ENCODE data around the gene FGF14.

The FGF14 gene

DNA sequence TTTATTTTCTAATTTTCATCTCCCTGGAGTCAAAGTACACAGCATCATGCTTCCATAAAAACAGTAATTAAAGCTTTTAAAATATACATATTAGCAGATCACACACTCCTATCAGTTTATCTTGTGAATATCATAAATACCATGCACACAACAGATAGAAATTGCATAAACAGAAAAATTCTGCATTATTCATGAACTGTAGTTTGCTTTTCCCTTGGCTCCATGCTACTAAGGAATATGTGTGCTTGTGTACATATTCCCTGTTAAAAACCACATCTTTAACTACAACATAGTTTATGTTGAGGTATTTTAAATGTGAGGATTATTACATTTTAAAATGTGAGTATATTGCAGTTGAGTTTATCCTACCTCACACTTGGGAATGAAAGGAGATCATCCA, 193.5 kb downstream of the FGF14 start:
- DNase-seq (ENCODE audit: low spot score): no peak
- TF ChIP-seq, protein P1, sequence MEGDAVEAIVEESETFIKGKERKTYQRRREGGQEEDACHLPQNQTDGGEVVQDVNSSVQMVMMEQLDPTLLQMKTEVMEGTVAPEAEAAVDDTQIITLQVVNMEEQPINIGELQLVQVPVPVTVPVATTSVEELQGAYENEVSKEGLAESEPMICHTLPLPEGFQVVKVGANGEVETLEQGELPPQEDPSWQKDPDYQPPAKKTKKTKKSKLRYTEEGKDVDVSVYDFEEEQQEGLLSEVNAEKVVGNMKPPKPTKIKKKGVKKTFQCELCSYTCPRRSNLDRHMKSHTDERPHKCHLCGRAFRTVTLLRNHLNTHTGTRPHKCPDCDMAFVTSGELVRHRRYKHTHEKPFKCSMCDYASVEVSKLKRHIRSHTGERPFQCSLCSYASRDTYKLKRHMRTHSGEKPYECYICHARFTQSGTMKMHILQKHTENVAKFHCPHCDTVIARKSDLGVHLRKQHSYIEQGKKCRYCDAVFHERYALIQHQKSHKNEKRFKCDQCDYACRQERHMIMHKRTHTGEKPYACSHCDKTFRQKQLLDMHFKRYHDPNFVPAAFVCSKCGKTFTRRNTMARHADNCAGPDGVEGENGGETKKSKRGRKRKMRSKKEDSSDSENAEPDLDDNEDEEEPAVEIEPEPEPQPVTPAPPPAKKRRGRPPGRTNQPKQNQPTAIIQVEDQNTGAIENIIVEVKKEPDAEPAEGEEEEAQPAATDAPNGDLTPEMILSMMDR (IDR thresholded peaks at IDR 0.05; ENCODE audit: extremely low read depth, missing control alignments): no peak

DNA sequence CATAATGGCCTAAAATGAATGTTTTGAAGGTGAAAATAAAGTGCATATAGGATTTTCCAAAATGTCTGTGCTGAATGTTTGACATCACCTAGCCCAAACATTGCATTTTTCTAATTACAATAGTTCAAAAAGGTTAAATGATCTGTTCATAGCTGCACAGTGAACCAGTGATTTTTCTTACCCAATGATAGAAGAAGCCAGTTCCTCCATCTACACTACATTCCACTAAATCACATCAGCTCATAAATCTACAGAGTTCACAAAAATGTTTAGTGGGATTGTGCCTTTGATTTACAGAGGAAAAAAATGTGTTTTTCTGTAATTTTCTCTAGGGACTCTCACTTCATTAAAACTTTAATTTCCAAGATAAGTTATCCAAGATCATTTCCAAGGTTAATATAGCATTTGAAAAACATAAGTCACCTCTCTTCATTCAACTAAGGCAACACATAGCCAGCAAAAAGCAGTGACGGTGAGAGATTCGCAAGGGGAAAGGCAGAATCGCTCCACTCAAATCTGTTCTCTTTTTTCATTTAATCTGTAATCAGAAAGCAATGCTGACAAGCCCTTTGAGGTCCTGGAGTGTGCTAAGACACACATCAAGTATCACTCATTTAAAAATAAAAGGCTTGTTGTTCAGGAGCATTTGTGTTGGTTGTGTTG, 194.0 kb downstream of the FGF14 start:
- DNase-seq (ENCODE audit: low spot score): no peak
- TF ChIP-seq, protein P1 (IDR thresholded peaks at IDR 0.05; ENCODE audit: extremely low read depth, missing control alignments): no peak

DNA sequence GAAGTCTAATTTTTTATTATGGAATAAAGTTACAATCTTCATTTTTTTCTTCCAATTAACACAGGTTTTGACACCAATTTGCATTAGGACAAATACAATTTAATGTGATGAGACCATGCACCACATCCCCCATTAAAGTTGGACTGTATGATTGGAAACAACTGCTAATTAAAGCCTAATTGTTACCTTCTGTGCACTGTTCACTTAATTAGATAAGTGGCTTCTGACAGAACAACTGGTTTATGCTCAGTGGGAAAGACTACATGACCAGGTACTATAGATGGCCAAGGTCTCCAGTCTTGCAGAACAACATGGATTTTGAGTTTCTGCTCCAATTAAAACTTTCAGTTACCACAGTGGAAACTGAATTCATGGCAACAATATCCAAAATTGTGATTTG, 198.1 kb downstream of the FGF14 start:
- no peak for DNase-seq (ENCODE audit: low spot score)
- TF ChIP-seq, protein P1 (IDR thresholded peaks at IDR 0.05; ENCODE audit: extremely low read depth, missing control alignments): no peak

DNA sequence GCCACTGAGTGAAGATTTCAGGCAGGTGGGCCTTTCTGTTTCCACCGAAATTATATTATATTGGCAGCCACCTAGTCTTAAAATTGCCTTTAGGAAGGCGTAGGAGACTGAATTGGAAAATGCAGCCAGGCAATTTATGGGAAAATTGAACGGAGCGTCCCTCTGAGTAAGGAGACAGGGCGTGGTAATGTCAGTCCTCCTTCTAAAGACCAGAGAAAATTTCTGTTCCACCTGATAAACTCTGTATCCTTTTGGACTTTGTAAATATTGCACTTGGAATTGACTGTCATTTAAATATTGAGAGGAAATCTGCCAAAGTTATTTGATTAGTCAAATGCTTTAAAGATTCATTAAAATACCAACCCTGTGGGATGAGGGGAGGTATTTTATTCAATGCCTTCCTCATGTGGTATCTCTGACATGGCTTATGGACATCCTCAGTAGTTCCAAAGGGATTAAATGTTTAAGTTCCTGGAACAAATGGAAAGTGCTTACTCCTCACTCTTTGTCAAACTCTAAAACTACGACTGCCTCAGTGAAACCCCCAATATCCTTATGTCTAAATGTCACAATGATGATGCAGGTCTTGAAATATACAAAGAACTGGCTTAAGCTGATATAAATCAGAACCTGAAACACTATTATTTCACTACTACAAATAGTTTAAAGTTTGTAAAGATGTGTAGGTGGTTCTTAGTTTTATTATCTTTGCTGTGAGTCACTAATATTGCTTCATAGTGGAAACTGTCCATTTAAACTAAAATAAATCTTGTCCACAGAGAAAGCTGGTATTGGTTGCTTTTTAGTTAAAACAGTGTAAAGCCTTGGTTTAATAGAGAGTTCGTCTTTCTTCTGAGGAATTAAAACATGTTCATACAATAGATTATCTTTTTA, 203.2 kb downstream of the FGF14 start:
- TF ChIP-seq, protein P1 (IDR thresholded peaks at IDR 0.05; ENCODE audit: extremely low read depth, missing control alignments): no peak
- no peak for DNase-seq (ENCODE audit: low spot score)

DNA sequence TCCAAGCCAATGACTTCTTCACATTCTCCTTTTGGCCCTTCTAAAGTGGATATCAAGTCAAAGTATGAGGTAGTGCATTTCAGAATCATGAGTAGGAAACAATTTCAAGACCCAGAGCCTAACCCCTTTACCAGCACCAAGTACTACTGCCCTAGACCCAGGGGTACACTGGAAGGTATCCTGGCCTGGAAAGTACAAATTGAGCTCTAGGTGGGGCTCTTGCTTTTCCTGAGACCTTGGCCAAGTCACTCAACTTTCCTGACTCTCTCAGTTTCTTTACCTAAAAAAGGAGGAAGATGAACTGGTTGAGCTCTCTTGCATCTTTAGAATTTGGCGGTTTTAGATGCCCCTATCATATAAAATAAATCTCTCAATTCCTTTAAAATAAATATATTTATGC, 204.7 kb downstream of the FGF14 start:
- no peak for DNase-seq (ENCODE audit: low spot score)
- TF ChIP-seq, protein P1 (IDR thresholded peaks at IDR 0.05; ENCODE audit: extremely low read depth, missing control alignments): no peak

DNA sequence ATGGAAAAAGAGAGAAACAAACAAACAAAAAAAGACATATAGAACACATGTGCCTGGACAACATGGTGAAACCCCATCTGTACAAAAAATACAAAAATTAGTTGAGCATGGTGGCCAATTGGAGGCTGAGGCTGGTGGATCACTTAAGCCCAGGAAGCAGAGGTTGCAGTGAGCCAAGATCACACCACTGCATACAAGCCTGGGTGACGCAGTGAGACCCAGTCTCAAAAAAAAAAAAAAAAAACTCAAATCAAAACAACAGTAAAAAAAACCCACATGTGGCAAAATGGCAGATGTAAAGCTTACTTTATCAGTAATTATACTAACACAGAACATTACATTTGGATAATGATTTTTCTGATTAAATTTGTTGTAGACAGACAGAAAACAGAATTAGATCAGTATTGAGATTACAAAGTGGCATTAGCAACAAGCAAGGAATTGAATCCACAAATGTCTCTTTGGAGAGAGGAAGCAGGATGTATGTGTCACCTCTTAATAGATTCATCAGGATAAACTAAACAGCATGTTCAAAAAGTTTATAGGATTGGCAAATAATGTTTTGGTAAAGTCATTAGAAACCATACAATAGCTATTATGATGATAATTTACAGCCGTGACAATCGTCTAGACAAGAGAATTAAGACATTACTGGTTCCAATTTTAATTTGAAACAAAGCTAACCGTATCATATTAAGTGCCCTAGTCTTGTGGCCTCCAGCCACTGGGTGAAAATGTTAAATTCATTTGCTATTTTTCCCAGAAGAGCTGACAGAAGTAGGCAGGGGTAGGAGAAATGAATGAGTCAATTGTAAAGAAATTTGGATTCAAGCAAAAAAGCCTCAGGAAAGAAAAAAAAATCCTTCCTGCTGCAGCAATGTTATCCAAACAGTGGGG, 206.0 kb downstream of the FGF14 start:
- TF ChIP-seq, protein P1 (IDR thresholded peaks at IDR 0.05; ENCODE audit: extremely low read depth, missing control alignments): no peak
- DNase-seq (ENCODE audit: low spot score): no peak

All from GM20000 (cell line).